OCI-LY1 (cell line): ENCODE results near the gene SLC49A3.

Experiments
- H2AFZ ChIP-seq: fragments of 200-600 bp; sonication (generic), shearing (Covaris generic); 2 replicates; pipeline ENCODE4 v1.6.0; 2014; ENCODE audit warnings: antibody characterized with exemption, mild to moderate bottlenecking, low read length
- H3F3A ChIP-seq: fragments of 200-600 bp; sonication (generic), shearing (Covaris generic); 2 replicates; pipeline ENCODE4 v1.6.0; 2014; ENCODE audit warnings: mild to moderate bottlenecking, antibody characterized with exemption, low read length, moderate library complexity; ENCODE audit not compliant: insufficient read depth
- H3K27ac ChIP-seq: fragments of 200-600 bp; sonication (generic); 2 replicates; pipeline ENCODE4 v1.5.1; 2014; ENCODE audit warnings: low read length, mixed run types, mild to moderate bottlenecking, low read depth; ENCODE audit not compliant: poor library complexity, severe bottlenecking
- H3K27me3 ChIP-seq: fragments of 200-600 bp; sonication (generic); 2 replicates; pipeline ENCODE4 v1.6.0; 2014; ENCODE audit warnings: antibody characterized with exemption, mild to moderate bottlenecking, low read length, moderate library complexity; ENCODE audit not compliant: insufficient read depth
- H3K36me3 ChIP-seq: fragments of 200-600 bp; sonication (generic); 2 replicates; pipeline ENCODE4 v1.6.1; 2014; ENCODE audit warnings: mild to moderate bottlenecking, antibody characterized with exemption, low read length, moderate library complexity, mixed read lengths; ENCODE audit not compliant: insufficient read depth
- H3K4me1 ChIP-seq: fragments of 200-600 bp; sonication (generic); 2 replicates; pipeline ENCODE4 v1.5.1; 2014; ENCODE audit warnings: mild to moderate bottlenecking, low read length, moderate library complexity; ENCODE audit not compliant: insufficient read depth, severe bottlenecking
- H3K4me2 ChIP-seq: fragments of 200-600 bp; sonication (generic), shearing (Covaris generic); 2 replicates; pipeline ENCODE4 v1.6.1; 2014; ENCODE audit warnings: low read length
- H3K4me3 ChIP-seq: fragments of 200-600 bp; sonication (generic); 2 replicates; pipeline ENCODE4 v1.5.1; 2014; ENCODE audit warnings: low read length, low read depth, mild to moderate bottlenecking, mixed read lengths; ENCODE audit not compliant: poor library complexity, severe bottlenecking
- H3K79me2 ChIP-seq: fragments of 200-600 bp; shearing (Covaris generic); 2 replicates; pipeline ENCODE4 v1.6.1; 2016; ENCODE audit warnings: mixed run types, low read length, mixed read lengths; ENCODE audit not compliant: insufficient read depth
- H3K9ac ChIP-seq: fragments of 200-600 bp; sonication (generic), shearing (Covaris generic); 2 replicates; pipeline ENCODE4 v1.6.1; 2014; ENCODE audit warnings: mild to moderate bottlenecking, low read length, mixed read lengths
- H3K9me2 ChIP-seq: fragments of 200-600 bp; sonication (generic), shearing (Covaris generic); 2 replicates; pipeline ENCODE4 v1.6.1; 2014; ENCODE audit warnings: low read depth, mild to moderate bottlenecking, low read length, mixed read lengths
- H3K9me3 ChIP-seq: fragments of 200-600 bp; shearing (Covaris generic); 2 replicates; pipeline ENCODE4 v1.6.1; 2014; ENCODE audit warnings: low read length, mixed read lengths
- H4K20me1 ChIP-seq: fragments of 200-600 bp; sonication (generic), shearing (Covaris generic); 2 replicates; pipeline ENCODE4 v1.6.0; 2016; ENCODE audit warnings: mild to moderate bottlenecking, low read length; ENCODE audit not compliant: insufficient read depth
- EZH2 ChIP-seq: fragments of 200-600 bp; sonication (generic), shearing (Covaris generic); IDR thresholded peaks from 2 replicates; pipeline ENCODE4 v1.8.0; 2017; ENCODE audit warnings: borderline replicate concordance, mixed run types, mild to moderate bottlenecking, antibody characterized with exemption, low read length, moderate library complexity, mixed read lengths
- TF ChIP-seq, protein P1 (sequence below): fragments of 200-600 bp; sonication (generic), shearing (Covaris generic); IDR thresholded peaks from 2 replicates; pipeline ENCODE4 v1.5.1; 2017; ENCODE audit warnings: mild to moderate bottlenecking, antibody characterized with exemption, low read length, moderate library complexity, mixed read lengths

Gene SLC49A3

DNA sequence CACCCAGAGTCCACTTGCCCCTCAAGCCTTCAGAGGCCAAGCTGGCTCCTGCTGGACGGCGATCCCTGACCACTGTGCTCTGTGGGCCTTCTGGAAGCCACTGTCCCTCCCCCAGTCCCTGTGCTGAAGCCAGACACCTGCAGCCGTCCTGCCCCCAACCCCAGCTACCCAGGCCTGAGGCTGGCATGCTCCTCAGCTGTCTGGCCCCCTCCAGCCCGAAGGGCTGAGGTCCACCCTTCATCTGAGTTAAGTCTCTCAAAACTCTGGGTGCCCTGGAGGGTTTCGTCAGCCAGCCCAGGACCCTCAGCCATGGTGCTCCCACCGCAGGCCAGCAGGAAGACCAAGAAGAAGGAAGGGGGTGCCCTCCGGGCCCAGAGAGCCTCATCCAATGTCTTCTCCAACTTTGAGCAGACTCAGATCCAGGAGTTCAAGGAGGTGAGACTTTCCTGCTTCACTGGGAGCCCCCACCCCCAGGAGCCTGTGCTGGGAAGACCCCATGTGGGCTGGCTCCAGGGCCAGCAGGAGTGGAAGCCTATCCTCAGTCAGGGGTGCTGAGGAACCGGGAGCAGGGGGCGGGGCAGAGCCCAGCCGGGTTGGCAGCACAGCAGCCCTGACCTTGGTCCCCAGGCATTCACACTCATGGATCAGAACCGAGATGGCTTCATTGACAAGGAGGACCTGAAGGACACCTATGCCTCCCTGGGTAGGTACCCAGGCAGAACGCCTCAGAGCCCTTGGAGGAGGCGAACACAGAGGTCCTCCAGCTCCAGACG is 10.4 kb downstream of the SLC49A3 start:
- Histone ChIP-seq H3K9me3 (no peaks in the 10 kb centered on the region), H3K79me2 (no peaks in the 10 kb centered on the region), H3F3A (no peaks in the 10 kb centered on the region; the same call in 1 of the 2 replicates), H3K4me3 (peak overlapping the region; percentile 11), H3K27ac (no peak overlapping the region), H3K4me2 (peak overlapping the region; percentile 89; the same call in 1 of the 2 replicates), H4K20me1 (no peaks in the 10 kb centered on the region), H3K27me3 (no peaks in the 10 kb centered on the region; the same call in 1 of the 2 replicates), H2AFZ (no peak overlapping the region), H3K9ac (no peak overlapping the region; the same call in 1 of the 2 replicates), H3K36me3 (no peaks in the 10 kb centered on the region), H3K9me2 (no peaks in the 10 kb centered on the region), H3K4me1 (peaks cover 46% of the 10 kb centered on the region)
- no peak for TF ChIP-seq EZH2
- TF ChIP-seq, protein P1, sequence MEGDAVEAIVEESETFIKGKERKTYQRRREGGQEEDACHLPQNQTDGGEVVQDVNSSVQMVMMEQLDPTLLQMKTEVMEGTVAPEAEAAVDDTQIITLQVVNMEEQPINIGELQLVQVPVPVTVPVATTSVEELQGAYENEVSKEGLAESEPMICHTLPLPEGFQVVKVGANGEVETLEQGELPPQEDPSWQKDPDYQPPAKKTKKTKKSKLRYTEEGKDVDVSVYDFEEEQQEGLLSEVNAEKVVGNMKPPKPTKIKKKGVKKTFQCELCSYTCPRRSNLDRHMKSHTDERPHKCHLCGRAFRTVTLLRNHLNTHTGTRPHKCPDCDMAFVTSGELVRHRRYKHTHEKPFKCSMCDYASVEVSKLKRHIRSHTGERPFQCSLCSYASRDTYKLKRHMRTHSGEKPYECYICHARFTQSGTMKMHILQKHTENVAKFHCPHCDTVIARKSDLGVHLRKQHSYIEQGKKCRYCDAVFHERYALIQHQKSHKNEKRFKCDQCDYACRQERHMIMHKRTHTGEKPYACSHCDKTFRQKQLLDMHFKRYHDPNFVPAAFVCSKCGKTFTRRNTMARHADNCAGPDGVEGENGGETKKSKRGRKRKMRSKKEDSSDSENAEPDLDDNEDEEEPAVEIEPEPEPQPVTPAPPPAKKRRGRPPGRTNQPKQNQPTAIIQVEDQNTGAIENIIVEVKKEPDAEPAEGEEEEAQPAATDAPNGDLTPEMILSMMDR: no peak

DNA sequence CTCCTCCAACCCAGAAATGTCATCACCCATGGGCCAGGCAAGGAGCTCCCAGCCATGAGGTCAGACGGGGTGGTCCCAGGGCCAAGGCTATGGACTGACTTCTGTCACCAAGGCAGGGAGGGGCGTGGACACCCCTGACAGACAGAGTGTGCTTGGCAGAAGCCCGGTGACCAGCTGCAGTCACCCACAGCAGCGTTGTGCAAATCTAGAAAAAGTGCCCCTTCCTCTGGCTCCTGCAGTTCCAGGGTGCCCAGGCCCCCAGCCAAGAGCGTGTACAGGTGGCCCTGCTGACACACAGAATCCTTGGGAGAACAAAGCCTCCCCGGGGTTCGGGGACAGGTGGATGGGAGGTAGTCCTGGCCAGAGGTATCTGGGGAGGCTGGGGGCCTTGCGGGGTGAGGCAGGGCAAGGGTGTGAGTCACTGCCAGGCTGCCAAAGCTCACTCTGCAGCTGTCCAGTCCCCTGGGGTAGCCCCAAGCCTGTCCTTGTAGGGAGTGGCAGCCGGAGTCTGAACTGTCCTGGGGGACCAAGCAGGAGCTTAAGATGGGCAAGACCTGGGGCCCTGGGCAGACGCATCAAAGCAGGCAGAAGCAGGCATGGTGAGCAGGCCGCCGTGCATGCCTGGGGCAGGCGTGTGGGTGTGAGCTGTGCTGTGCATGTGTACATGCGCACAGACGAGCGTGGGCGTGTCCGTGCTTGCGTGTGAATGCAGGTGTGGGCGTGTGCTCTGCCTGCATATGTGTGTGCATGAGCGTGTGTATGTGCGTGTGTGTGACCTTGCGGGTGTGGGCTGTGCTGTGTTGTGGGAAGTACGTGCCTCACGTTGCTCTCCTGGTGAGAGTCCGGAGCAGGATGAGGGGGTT is 11.3 kb downstream of the SLC49A3 start:
- H3K4me3 ChIP-seq: peak overlapping the region; percentile 11
- H3K36me3 ChIP-seq: peaks cover 5% of the 10 kb centered on the region
- H3K9me2 ChIP-seq: no peaks in the 10 kb centered on the region
- H3K79me2 ChIP-seq: no peaks in the 10 kb centered on the region
- peak overlapping the region; percentile 97 for H3K27ac ChIP-seq
- peak overlapping the region; percentile 55; the same call in 1 of the 2 replicates for H3K9ac ChIP-seq
- no peaks in the 10 kb centered on the region; the same call in 1 of the 2 replicates for H3K27me3 ChIP-seq
- peak overlapping the region; percentile 89; the same call in 1 of the 2 replicates for H3K4me2 ChIP-seq
- H4K20me1 ChIP-seq: no peaks in the 10 kb centered on the region
- H3F3A ChIP-seq: no peaks in the 10 kb centered on the region; the same call in 1 of the 2 replicates
- H2AFZ ChIP-seq: no peak overlapping the region
- H3K9me3 ChIP-seq: no peaks in the 10 kb centered on the region
- TF ChIP-seq, protein P1: no peak
- no peak for TF ChIP-seq EZH2
- H3K4me1 ChIP-seq: peaks cover 54% of the 10 kb centered on the region

DNA sequence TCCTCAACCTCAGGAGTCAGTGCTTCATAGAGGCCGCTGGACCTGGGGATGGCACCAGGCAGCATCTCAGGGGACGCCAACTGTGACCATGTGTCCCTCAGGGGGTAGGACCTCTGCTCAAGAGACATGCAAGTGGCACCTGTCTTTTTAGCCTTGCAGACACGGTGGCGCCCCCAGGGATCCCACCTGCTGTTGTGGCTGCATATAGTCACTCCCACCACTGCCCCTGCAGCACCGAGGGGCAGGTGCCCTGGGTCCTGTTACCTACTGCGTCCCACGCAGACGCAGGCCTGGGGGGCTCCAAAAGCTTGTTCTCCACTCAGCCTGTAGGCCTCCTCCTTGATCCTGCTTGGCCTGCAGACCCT is 12.1 kb downstream of the SLC49A3 start:
- Histone ChIP-seq H3K79me2 (no peaks in the 10 kb centered on the region), H3K27me3 (no peaks in the 10 kb centered on the region), H3K9me3 (no peaks in the 10 kb centered on the region), H2AFZ (no peak overlapping the region), H3K27ac (peak overlapping the region; percentile 97), H3F3A (no peaks in the 10 kb centered on the region; the same call in 1 of the 2 replicates), H3K4me2 (peak overlapping the region; percentile 89), H3K4me3 (peak overlapping the region; percentile 42), H3K9ac (peak overlapping the region; percentile 55; the same call in 1 of the 2 replicates), H3K36me3 (peaks cover 13% of the 10 kb centered on the region), H4K20me1 (no peaks in the 10 kb centered on the region), H3K4me1 (peaks cover 50% of the 10 kb centered on the region), H3K9me2 (no peaks in the 10 kb centered on the region)
- TF ChIP-seq EZH2: no peak
- TF ChIP-seq, protein P1: no peak
